Activated CD8-positive, alpha-beta memory T cell treated with anti-CD3 and anti-CD28 coated beads for 36 hours (primary cell): ENCODE measurements around the gene SDK1. TPM values are rescaled to one million over a fixed set of nuclear protein-coding genes. Genes with fewer than 3 reads are reported as not detected.

Experiments
- CTCF ChIA-PET: fragments of 350-600 bp; sonication (Branson Sonifier 250); formaldehyde crosslinking; loops from one replicate; lab custom pipeline; 2021; ENCODE audit warnings: antibody characterized with exemption; lab: Charles Lee
- POLR2A ChIA-PET: fragments of 350-600 bp; sonication (Branson Sonifier 250); formaldehyde crosslinking; loops from one replicate; lab custom pipeline; 2021; ENCODE audit warnings: antibody characterized with exemption; lab: Charles Lee
- total RNA-seq, 2 experiments: library from RNA; stranded (reverse); gene quantifications; one replicate each; pipeline ENCODE4 v1.2.3, GENCODE V29; 2021

SDK1 gene
- total RNA-seq, 2 experiments from 2014 or later: 0.15 to 0.50 TPM

DNA sequence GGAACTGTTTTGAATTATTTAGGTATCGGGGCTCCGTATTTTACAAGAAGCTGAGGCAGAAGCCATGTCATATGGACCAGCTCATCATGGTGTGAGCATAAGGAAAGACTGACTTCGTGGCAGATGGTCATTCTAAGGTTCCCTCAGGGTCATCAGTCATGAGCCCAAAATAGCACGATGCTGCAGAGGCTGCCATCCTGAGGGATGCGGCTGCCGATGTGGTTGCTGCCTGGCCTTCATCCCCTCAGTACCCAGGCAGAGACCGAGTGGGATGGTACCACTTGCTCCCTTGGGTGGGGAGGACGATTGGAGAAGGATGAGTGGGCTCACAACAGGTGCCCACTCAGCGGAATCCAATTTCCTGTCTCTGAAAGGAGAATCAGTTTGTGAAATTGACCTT is 490.3 kb downstream of the SDK1 start:
- POLR2A ChIA-PET: no interaction called here
- CTCF ChIA-PET: no interaction called here

DNA sequence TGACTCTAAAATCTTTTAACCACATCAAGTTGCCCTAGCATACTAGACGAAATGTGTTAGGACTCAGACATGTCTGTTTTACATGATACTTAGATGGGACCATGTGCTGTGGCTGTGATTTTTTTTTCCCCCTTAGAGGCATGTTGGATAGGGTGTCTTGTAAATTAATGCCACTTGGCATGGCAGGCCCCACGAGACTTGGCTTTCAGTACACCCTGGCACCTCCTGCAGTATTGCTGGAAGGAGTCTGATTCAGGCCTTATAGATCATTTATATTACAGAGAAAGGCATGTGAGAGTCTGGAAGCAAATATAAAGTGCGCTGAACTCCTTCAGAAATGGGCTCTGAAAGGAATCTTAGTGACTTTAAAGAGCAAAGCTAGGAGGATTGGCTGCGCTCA is 494.1 kb downstream of the SDK1 start:
- ChIA-PET CTCF (no interaction called here), POLR2A (no interaction called here)

DNA sequence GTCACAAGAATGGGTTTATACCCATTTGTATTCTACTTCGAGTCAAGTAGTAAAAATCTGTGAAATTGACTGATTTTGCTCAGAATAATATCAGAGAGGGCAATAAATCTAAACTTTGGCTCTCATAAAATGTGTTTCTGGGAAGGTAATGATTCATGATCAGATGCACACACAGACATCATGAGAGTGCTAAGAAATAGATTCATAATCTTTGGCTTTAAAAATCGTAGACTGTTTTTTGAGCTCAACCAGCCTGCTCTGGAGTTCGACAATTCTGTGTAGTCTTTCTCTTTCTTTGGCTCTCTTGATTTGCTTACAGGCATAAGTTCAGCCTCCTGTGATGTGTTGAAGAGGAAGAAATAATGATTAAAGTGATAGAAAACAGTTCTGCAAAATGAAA is 494.7 kb downstream of the SDK1 start:
- ChIA-PET POLR2A (no interaction called here), CTCF (no interaction called here)

DNA sequence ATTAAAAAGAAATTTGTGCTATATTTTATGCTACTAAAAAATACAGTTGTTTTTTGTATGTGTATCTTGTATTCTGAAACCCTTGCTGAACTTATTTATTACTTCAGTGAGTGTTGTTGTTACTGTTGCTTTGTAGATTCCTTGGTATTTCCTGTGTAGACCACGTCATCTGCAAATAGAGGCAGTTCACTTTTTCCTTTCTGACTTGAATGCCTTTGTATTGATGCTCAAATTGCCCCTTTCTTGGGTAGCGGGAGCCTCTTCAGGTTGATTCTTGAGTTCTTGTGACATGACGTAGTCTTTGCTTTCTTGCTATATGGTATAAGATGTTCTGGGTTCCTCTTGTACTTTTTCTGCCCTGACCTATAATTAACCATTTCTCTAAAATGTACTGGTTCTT is 504.1 kb downstream of the SDK1 start:
- POLR2A ChIA-PET: no interaction called here

DNA sequence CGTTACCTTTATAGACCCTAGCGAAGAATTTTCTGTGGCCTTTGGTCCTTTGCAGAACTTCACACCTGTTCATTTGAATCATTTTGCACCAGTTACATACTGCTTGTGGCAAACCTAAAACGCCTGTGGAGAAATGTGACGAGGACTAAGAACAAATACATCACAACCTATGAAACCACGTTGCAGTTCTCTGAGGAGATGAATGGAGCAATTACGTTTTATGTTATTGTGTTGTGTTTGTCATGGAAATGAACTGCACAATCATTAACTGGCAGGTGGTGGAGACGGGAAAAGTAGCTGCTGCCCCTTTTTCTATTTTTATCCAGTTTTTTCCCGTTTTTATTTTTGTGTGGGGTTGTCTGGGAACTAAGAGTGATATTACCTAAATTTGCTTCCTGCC is 505.5 kb downstream of the SDK1 start:
- ChIA-PET POLR2A (no interaction called here), CTCF (no interaction called here)

More for the DNA sequence above, 504.1 kb downstream of the SDK1 start:
- CTCF ChIA-PET: no interaction called here

DNA sequence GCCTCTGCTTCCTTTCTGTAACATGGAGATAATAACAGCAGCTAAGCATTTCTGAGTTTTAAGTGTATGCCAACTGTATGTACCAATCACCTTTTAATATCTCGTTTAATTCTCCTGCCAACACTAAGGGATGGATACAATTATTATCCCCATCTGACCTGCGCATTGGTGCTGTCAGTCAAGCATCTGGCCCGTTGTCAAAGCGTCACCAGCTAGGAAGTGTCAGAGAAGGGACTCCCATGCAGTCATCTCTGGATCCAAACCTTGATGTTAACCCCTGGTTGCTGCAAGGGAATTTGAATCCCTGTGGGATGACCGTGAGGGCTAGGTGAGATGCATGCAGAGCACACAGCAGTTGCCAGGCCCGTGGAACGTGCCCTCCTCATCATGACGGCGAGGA is 506.8 kb downstream of the SDK1 start:
- ChIA-PET POLR2A (no interaction called here), CTCF (no interaction called here)

DNA sequence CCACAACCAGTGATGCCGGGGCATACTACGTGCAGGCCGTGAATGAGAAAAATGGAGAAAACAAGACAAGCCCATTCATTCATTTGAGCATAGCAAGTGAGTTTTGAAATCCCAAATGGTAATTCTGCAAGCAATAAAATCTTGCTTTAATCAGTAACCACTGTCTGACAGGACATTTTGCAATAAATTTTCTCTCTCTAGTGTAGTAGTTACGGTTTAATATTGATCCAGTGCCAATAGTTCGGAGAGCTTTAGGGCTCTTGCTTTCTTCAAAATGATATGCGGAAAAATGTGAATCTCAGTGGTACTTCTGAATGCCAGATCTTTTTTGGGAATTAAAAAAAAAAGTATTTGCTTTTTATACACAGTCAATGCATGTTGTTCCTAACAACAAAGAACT is 520.4 kb downstream of the SDK1 start:
- ChIA-PET CTCF (no interaction called here), POLR2A (no interaction called here)

DNA sequence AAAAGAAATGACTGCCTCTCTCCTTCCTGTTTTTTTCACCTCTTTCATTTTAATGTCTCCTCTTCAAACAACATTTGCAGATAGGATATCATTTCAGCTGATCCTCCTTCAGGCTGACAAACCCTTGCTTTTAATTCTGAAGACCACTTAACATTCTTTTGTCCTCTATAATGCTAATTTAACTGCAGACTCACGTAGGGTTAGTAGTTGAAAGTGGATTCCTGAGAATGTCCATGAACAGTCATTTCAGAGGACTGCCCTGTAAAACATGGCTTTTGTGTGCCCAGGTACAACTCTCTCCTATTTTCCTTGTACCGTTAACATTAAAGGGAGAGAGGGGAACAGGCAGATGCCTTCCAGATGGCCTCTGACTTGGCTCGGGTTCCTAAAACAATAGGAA is 524.4 kb downstream of the SDK1 start:
- ChIA-PET CTCF (interaction anchor here (1.0 kb wide), 1 partner anchor 10 kb away, joined by 3 read pairs; no protein-coding TSS in a partner anchor), POLR2A (no interaction called here)

DNA sequence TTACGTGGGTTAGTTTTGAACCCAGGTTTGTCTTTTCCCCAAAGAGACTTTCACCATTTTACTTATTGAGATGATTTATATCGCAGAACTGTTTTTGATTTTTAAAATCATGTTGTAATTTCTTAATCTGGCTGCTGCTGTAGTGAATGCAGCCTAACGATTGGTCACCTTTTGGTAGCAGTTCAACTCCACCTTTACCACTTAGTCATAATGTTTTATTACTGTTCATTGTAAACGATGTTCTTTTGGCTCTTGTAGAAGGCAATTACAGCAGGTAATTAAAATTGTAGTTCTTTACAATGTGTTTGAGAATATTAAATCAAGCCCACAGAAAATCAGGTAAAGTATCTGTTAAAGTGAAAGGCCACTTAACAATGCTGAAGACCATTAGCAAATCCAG is 531.1 kb downstream of the SDK1 start:
- POLR2A ChIA-PET: no interaction called here
- CTCF ChIA-PET: no interaction called here

DNA sequence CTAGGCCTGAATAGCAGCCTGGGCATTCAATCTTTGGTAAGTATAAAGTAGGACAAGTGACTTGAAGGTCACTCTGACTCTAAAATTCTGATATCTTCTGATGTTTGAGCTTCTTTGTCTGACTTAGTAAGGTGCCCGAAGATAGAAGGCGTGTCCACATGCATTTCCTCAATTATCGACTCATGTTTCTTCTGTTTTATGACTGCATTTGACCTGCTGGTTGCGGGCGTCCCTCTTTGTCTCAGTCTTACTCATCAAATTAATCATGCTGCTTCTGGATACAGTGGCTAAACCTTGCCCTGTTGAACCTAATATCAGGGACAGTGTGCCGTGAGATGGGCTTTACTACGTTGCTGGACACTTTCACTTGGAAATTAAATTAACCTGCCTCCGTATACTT is 534.1 kb downstream of the SDK1 start:
- CTCF ChIA-PET: interaction anchor here (1.2 kb wide), 1 partner anchor 10 kb away, joined by 3 read pairs; no protein-coding TSS in a partner anchor
- POLR2A ChIA-PET: no interaction called here

DNA sequence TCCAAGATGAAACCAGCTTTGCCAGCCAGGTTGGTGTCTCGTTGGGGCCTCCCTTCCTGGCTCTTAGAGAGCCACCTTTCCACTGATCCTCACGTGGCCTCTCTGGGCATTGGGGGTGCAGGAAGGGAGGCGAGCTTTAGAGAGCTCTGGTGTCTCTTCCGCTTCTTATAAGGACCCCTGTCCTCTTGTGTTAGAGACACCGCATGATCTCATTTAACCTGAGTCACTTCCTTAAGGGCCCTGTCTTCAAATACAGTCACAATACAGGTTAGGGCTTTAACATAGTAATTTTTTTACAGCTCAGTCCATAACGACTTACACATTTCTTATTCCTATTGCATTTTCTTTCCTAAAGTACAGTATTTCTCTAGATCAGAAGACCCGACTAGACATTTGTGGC is 535.8 kb downstream of the SDK1 start:
- CTCF ChIA-PET: no interaction called here

DNA sequence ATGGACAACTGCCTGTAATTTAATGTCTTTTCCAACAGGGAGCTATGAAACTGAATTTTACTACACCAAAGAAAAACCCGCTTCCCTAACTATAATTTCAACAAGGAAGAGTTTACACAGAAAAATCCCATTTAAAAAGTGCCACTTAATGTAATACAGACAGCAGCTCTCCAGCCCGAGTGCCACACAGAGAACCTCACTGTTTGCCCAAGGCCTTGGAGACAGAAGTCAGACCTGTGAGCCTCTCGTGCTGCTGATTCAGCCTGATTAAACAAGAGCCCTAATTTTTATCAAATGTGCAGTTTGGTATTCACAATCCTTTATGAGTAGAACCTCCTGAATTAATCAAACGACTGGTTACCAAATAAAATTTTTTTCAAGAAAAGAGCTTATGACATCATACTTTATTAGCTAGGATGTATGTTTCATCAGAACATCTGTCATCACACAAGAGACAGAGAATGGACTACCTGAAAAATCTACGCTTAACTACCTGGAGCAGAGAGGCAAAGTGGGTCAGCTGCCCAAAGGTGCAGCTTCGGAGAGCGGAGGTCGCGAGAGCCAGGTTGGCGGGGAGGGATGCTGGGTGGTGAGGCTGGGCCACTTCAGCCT is 543.6 kb downstream of the SDK1 start:
- ChIA-PET POLR2A (no interaction called here), CTCF (no interaction called here)

More for the DNA sequence above, 535.8 kb downstream of the SDK1 start:
- POLR2A ChIA-PET: no interaction called here

DNA sequence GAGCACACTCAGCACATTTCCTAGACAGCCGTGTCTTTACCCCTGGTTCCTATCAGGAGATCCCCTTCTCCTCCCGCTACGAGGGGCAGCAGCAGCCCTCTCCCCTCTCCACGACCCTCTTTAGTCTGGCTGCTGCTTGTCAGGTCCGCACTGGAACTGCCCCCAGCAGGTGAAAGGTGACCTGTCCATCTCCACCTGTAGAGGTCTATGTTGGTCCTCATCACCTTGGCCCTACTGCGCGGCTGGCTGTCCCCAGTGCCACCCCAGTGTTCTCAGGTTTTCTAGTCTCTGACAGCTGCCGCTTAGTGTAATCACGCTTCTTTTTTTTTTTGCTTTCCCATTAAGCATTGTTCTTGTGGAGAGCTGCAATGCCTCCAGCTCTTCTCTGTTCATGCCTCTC is 545.7 kb downstream of the SDK1 start:
- CTCF ChIA-PET: no interaction called here
- POLR2A ChIA-PET: no interaction called here

DNA sequence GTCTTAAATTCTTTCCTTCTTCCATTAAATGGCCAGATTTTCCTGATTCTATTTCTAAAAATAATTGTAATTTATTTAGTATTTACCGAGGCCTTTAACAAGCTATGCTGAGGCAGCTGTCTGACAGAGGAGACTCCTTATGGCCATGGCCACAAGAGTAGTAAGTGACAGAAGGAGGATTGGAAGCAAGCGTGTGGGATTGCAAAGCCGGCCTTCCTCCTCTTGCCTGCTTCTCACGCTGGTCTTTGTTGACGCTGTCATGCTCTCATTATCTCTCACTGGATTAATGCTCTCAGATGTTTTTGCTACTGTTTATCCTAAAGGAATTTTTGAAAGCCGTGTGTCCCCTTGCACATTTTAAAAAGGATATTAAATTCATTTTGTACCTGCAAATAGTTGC is 546.3 kb downstream of the SDK1 start:
- POLR2A ChIA-PET: no interaction called here
- CTCF ChIA-PET: no interaction called here

DNA sequence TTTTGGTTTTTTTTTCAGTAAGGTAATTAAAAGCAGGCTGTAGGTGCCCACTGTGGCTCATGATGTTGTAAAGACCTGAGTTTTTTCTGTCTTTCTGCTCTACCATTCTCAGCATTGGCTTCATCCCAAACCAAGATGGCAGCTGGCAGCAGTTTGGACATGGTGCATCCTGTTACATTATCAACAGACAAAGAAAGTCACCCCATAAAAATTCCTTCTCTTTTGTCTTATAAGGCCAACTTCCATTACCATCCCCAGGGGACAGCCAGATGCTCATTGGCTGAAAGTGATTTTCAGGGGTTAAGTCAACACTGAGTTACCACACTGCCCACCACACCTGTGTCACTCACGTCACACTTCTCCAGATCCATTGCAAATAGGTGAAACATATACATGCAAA is 558.4 kb downstream of the SDK1 start:
- ChIA-PET POLR2A (no interaction called here), CTCF (no interaction called here)

DNA sequence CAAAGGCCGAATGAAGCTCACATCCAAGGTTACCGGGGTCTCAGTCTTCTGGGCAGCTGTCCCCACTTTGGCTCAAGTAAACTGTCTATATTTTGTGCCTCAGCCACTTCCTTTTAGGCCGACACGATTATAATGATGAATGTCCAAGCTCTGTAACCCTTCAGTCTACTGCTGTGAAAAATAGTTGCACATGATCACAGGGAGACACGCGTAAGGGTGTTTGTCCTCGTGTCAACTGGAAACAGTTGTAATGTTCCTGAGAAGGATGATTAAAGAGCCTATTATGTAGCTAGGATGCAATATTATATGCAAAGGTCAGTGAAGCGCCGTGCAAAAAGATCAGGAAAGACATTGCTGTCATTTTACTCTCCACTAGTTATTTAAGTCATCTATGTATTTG is 559.9 kb downstream of the SDK1 start:
- ChIA-PET POLR2A (no interaction called here), CTCF (no interaction called here)

DNA sequence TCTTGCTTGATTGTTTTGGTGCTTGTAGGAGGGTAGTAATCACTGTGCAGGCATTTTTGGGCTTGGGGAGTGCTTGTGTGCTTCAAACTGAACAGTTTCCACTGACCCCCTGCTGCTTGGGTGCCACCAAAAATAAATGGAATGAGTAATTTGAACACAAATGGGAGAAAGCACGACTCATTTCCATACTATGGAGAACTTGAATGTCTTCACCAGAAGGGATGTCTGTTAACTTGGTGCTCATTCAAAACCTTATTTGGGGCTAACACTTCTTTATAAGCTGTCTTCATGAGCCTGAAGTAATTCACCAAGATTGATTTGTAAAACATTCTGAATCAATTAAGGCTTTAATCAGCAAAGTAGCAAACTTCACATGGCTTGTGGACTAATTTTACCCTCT is 560.3 kb downstream of the SDK1 start:
- ChIA-PET POLR2A (no interaction called here), CTCF (no interaction called here)

DNA sequence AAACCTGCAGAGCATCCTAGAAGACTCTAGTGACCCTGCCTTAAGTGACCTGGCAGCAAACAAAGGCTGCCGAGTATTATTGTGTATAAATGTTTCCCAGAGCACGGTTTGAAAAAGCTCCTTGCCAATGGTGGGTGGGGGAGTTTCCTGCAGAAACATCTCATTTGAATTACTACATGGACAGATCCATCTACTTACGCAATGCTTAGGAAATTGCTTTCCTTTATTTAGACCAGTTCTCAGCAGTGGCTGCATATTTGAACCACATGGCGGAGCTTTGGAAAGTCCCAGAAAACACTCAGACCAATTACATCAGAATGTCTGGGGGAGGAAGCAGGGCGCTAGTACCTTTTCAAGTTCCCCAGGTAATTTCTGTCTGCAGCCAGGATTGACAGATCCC is 560.9 kb downstream of the SDK1 start:
- ChIA-PET CTCF (no interaction called here), POLR2A (no interaction called here)

DNA sequence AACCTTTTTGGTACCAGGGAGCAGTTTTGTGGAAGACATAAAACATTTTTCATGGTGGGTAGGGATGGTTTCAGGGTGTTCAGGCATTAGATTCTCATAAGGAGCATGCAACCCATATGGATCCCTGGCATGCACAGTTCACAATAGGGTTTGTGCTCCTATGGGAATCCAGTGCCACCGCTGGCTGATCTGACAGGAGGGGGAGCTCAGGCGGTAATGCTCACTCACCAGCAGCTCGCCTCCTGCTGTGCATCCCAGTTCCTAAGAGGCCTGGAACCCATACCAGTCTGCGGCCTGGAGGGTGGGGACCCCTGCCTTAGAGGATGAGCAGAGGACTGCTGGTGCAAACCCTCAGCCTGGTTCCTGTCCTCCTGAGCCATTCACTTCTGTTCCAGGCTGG is 561.7 kb downstream of the SDK1 start:
- ChIA-PET POLR2A (no interaction called here), CTCF (no interaction called here)

DNA sequence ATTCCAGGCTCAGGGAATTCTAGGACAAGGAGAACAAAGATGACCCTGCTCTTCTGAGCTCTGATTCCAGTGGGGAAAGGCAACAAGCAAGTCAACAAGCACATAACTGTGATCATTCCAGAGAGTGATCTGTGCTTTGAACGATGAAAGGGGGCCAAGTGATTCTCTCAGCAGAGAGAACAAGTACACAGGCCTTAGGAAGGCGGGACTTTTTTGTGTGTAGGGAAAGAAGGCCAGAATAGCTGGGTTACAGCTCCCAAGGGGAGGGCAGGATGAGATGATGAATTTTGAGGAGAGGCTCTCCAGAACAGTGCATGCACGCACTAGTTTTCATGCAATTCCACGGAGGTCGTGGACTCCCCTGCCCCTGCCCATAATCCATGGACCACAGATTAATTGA is 565.2 kb downstream of the SDK1 start:
- CTCF ChIA-PET: no interaction called here
- POLR2A ChIA-PET: no interaction called here

DNA sequence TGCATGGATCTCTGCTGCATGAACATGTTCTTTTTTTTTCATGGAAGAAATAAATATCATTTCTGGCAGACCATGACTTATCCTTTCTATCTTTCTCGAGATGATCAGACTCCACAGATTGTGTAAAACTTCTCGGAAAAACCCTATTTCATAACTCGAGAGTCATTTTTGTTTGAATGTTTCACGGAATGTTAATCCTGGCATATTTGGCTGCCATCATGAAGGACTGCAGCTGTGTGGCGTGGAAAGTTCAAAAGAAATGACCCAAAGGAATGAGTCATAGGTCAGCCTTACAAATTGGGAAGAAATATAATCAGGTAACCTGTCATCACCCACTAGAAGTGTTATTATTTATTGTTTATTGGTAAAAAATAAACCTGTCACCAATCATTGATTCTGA is 566.8 kb downstream of the SDK1 start:
- POLR2A ChIA-PET: no interaction called here
- CTCF ChIA-PET: no interaction called here
